Keratinocyte (primary cell): ENCODE measurements around the gene ZNF354C.

Experiments used
- CTCF ChIP-seq, 3 experiments: IDR thresholded peaks in 1 of 3; conservative IDR thresholded peaks in 1 of 3; optimal IDR thresholded peaks in 1 of 3; 2 replicates in 2 of 3; 3 replicates in 1 of 3; pipeline versions ENCODE3 to v1.5.1; 2011; ENCODE audit warnings: low read length in 3 of 3, mild to moderate bottlenecking in 3 of 3, moderate library complexity in 2 of 3, control low read depth in 1 of 3, inconsistent platforms in 1 of 3; ENCODE audit not compliant: insufficient read depth in 2 of 3; ENCODE audit errors: extremely low read depth in 1 of 3
- EZH2 ChIP-seq: IDR thresholded peaks from one replicate; pipeline ENCODE4 v1.6.1; 2012; ENCODE audit warnings: inconsistent platforms, mild to moderate bottlenecking, low read length, moderate library complexity

- TF ChIP-seq CTCF (optimal IDR thresholded peaks at IDR 0.05 in 1 of 3, IDR thresholded peaks at IDR 0.05 in 1 of 3, conservative IDR thresholded peaks at IDR 0.05 in 1 of 3; ENCODE audit: extremely low read depth in 1 of 3, insufficient read depth in 2 of 3, low read length in 3 of 3) (no peak), EZH2 (no peak)
These were observed 5.3 kb upstream of the ZNF354C start for GRCh38 chr5:179054876-179055275.
